HG03457 (cell line): ENCODE results near the gene CHST8.

Experiments used
- ATAC-seq: cut with Tn5 transposase; IDR thresholded peaks from one replicate; pipeline ENCODE4 v1.9.1; 2021; ENCODE audit warnings: moderate number of reproducible peaks; ENCODE audit not compliant: unreplicated experiment

The CHST8 gene

DNA sequence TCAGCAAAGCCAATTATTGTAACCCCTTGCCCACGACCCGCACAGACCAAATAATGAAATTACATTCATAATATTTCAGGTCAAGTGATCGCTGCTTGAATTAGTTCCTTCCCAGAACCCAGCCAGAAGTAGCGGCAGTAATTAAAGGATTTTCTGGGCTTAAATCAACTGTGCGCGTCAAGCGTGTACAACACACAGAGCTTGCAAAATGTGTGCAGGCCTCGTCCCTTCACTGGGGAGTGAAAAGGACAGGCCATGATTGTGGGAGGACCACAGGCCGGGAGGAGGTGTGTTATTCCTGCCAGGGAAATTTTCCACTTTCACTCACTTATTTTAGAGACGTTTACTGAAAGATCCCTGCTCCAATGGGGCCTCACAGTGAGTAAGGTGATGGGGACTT, 84.9 kb downstream of the CHST8 start:
- no peak for ATAC-seq

GRCh38 chr19:33712268-33712667, 90.5 kb downstream of the CHST8 start:
- no peak for ATAC-seq

DNA sequence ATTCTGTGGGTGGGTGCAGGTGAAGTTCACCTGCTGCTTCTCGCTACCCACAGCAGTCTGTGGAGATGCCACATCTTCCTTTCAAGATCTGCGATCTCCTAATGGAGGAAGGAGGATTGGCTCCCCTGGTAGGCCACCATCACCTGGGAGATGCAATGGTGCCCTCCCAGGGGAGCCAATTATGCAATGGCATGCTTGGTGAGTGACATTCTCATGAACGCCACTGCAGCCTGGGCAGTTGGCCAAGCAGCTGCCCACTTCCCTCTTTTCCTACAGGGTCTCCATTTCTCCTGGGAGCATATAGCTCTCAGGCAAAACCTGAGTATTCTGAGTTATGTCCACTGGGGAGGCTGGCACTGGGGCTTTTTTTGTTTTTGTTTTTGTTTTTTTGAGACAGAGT, 91.4 kb downstream of the CHST8 start:
- no peak for ATAC-seq

GRCh38 chr19:33714149-33714548, 92.4 kb downstream of the CHST8 start:
- no peak for ATAC-seq

DNA sequence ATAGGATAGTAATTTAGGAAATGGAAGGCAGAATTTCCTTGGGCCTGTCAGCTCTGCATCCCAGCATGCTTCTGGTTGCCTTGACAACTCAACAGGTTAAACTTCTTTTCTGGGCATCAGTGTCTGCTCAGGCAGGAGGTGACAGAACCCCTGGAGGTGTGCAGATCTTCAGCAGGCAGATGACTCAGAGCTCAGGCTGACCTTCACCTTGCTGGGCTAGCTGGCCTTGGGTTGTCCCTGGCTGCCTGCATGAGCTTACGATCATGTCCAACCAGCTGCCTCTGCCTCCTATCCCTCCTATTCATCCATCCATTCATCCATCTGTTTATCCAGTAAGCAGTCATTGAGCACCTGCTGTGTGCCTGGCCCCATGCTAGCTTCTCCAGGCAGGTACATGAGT, 93.7 kb downstream of the CHST8 start:
- ATAC-seq: no peak

GRCh38 chr19:33717878-33718277, 96.1 kb downstream of the CHST8 start:
- ATAC-seq: no peak

- ATAC-seq: no peak
These were observed 97.0 kb downstream of the CHST8 start for GRCh38 chr19:33718651-33719254.

- no peak for ATAC-seq
These were observed 97.8 kb downstream of the CHST8 start for GRCh38 chr19:33719366-33720154.

GRCh38 chr19:33720155-33720493, 98.4 kb downstream of the CHST8 start:
- no peak for ATAC-seq

- ATAC-seq: no peak
These were observed 99.2 kb downstream of the CHST8 start for GRCh38 chr19:33720691-33721682.

- no peak for ATAC-seq
These were observed 100.1 kb downstream of the CHST8 start for GRCh38 chr19:33721735-33722297.

GRCh38 chr19:33722456-33723239, 100.9 kb downstream of the CHST8 start:
- ATAC-seq: no peak

DNA sequence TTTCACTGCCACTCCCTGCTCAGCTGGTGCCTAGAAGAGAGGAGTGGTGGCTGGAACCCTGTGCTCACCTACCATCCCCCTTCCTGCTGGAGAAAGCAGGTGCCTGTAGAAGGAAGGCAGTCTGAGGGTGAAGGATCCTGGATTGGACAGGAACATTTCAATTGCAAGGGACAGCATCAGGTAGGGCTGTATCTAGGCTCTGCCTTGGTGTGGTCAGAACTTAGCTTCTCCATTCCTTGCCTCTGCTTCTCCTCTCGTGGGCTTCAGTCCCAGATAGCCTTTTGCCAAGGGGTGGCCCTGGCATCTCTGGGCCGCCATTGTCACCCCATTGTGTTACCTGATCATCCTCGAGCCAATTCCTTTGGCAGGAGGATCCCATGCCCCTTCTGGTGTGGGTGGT, 101.8 kb downstream of the CHST8 start:
- ATAC-seq: no peak

GRCh38 chr19:33724021-33724720, 102.4 kb downstream of the CHST8 start:
- ATAC-seq: no peak

GRCh38 chr19:33724721-33725060, 102.9 kb downstream of the CHST8 start:
- no peak for ATAC-seq

DNA sequence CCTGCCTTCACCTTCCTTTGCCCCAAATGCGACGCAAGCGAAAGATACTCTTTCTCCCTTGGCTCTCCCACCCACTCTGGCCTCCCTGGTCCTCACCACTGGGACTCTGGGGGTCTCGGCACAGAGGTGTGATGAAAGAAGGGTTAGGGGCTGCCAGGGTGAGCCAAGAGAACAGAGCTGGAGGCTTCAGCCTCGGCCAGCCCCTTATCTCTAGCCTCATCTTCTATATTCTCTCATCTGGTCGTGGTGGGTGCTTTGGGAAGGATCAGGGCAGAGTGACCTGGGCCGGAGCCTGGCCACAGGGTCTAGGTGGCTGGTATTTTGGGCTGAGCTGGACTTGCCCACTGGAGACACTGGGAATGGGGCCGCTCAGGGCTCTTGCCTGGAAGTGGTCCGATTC, 103.8 kb downstream of the CHST8 start:
- ATAC-seq: no peak

DNA sequence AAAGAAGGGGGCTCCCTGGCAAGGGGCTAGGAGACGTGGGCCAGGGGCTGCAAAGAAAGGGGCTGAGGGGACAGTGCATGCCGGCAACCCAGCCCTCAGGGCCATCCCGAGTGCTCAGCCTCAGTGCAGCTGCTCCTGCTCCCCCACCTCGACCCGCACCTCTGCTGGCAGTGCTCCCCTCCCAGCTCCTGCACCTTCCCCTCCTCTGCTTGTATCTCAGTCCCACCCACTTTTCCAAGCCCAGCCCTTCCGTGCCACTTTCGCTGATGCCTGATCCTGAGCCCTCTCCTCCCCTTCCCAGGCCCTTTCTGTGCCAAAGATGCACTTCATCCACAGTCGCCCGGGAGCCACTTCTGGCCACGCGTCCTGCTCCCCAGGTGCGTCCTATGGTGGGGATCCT, 105.0 kb downstream of the CHST8 start:
- no peak for ATAC-seq

- no peak for ATAC-seq
These were observed 105.7 kb downstream of the CHST8 start for GRCh38 chr19:33727331-33727998.

DNA sequence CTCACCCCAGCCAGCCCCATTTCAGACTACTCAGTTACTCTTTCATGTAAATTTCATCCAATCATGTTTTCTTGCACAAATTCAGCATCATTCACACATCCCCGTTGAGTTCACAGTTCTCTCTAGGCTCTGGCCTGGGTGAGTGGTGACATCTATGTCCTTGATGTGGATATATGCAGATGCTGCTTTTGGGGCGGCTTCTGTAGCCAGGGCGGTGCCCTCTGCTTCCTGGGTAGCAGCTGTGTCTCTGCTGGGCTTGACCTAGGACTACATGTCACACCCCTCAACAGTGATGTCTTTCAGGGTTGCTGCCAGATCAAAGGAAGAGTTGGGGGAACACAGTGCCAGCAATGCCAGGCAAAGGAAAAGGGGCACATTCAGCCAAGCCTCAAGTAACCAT, 106.4 kb downstream of the CHST8 start:
- no peak for ATAC-seq
